ENCODE results near the gene SAMSN1. TPM values are rescaled to one million over a fixed set of nuclear protein-coding genes. Genes with fewer than 3 reads are reported as not detected.

SAMSN1 gene
- total and polyA plus RNA-seq, 9 of the 15 experiments (the other 6 are each of a cell fraction or from before 2014, with no cell fraction given) = 101 to 223 (median 159) TPM

DNA sequence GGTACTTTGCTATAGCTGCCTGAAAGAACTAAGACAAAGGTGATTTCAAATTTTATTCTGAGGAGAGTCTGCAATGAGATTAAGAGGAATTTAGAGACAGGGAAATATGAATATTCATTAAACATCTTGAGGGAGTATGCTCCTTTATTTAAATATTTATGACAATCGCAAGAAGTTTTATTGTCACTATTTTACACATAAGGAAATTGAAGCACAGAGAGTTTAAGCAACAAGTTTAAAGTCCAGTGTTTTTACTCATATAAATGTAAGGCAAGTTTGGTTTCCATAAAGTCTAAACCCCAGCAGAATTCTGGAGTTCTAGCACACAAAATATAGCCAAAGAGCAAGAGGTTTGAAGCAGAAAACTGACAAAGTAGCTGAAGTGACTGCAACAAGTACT lies 49.3 kb upstream of the SAMSN1 start:
- H2AFZ ChIP-seq (ENCODE audit: low read depth, low read length) = no peak overlapping the region
- ChIA-PET CTCF (ENCODE audit: low intra/inter-chr PET ratio) (no interaction called here), POLR2A (interaction anchor here (0.8 kb wide), 1 partner anchor 23 kb away, joined by 3 read pairs; no protein-coding TSS in a partner anchor)
- H3K36me3 ChIP-seq (ENCODE audit: control insufficient read depth, insufficient read depth, low read length) = no peaks in the 10 kb centered on the region
- no peaks in the 10 kb centered on the region for H4K20me1 ChIP-seq (replicated peaks; ENCODE audit: control insufficient read depth, insufficient read depth, low read length)
- 0 out of 2 replicates have a peak, but pooled peaks cover 3% of the 10 kb centered on the region for H3K9me3 ChIP-seq (replicated peaks; ENCODE audit: control insufficient read depth, insufficient read depth, low read depth, low read length)
- 94% methylated on average over 1 of the region's 1 CpG for WGBS (ENCODE audit: insufficient coverage, low coverage, missing lambda C conversion rate)
- in situ Hi-C loops (cut with MboI) = no loop called here
- no peaks in the 10 kb centered on the region for H3K79me2 ChIP-seq (ENCODE audit: control insufficient read depth, insufficient read depth, low read length)
- no peak overlapping the region for H3K27ac ChIP-seq (ENCODE audit: extremely low read depth, low read depth, low read length)
- intact Hi-C loops (cut with micrococcal nuclease) = no loop called here
- H3K27me3 ChIP-seq (ENCODE audit: control insufficient read depth in 2 of 2, insufficient read depth in 2 of 2, low read length in 2 of 2) = no peaks in the 10 kb centered on the region
- no peaks in the 10 kb centered on the region for H3K9me1 ChIP-seq (ENCODE audit: control insufficient read depth, insufficient read depth, low read length)
- H3K9ac ChIP-seq (ENCODE audit: insufficient read depth in 1 of 2, low read depth in 2 of 2, low read length in 2 of 2) = no peak overlapping the region
- BruUV-seq (replicated peaks) = no TSS peak
- H3K4me2 ChIP-seq (ENCODE audit: insufficient read depth, low read length) = no peak overlapping the region
- ATAC-seq (no peak), FAIRE-seq (no peak), DNase-seq (ENCODE audit: extremely low read depth in 1 of 4, low spot score in 3 of 4) (no peak)
- H3K4me3 ChIP-seq = no peak overlapping the region
- H3K4me1 ChIP-seq (replicated peaks in 1 of 2; ENCODE audit: control insufficient read depth in 2 of 2, insufficient read depth in 2 of 2, low read length in 2 of 2) = peaks cover 5 to 10% of the 10 kb centered on the region in 2 experiments; a peak in 3 of 5 replicates
- TF ChIP-seq, protein P1, sequence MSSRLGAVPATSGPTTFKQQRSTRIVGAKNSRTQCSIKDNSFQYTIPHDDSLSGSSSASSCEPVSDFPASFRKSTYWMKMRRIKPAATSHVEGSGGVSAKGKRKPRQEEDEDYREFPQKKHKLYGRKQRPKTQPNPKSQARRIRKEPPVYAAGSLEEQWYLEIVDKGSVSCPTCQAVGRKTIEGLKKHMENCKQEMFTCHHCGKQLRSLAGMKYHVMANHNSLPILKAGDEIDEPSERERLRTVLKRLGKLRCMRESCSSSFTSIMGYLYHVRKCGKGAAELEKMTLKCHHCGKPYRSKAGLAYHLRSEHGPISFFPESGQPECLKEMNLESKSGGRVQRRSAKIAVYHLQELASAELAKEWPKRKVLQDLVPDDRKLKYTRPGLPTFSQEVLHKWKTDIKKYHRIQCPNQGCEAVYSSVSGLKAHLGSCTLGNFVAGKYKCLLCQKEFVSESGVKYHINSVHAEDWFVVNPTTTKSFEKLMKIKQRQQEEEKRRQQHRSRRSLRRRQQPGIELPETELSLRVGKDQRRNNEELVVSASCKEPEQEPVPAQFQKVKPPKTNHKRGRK (tag; IDR thresholded peaks at IDR 0.05) = no peak
- TF ChIP-seq, protein P2, sequence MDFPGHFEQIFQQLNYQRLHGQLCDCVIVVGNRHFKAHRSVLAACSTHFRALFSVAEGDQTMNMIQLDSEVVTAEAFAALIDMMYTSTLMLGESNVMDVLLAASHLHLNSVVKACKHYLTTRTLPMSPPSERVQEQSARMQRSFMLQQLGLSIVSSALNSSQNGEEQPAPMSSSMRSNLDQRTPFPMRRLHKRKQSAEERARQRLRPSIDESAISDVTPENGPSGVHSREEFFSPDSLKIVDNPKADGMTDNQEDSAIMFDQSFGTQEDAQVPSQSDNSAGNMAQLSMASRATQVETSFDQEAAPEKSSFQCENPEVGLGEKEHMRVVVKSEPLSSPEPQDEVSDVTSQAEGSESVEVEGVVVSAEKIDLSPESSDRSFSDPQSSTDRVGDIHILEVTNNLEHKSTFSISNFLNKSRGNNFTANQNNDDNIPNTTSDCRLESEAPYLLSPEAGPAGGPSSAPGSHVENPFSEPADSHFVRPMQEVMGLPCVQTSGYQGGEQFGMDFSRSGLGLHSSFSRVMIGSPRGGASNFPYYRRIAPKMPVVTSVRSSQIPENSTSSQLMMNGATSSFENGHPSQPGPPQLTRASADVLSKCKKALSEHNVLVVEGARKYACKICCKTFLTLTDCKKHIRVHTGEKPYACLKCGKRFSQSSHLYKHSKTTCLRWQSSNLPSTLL (IDR thresholded peaks at IDR 0.05) = no peak
- TF ChIP-seq NBN (IDR thresholded peaks at IDR 0.05; ENCODE audit: low read depth) = no peak
- no peak for TF ChIP-seq EP300 (IDR thresholded peaks at IDR 0.05; ENCODE audit: low read length)
- no peak for TF ChIP-seq CHD1 (IDR thresholded peaks at IDR 0.05; ENCODE audit: low read length)
- TF ChIP-seq, protein P3, sequence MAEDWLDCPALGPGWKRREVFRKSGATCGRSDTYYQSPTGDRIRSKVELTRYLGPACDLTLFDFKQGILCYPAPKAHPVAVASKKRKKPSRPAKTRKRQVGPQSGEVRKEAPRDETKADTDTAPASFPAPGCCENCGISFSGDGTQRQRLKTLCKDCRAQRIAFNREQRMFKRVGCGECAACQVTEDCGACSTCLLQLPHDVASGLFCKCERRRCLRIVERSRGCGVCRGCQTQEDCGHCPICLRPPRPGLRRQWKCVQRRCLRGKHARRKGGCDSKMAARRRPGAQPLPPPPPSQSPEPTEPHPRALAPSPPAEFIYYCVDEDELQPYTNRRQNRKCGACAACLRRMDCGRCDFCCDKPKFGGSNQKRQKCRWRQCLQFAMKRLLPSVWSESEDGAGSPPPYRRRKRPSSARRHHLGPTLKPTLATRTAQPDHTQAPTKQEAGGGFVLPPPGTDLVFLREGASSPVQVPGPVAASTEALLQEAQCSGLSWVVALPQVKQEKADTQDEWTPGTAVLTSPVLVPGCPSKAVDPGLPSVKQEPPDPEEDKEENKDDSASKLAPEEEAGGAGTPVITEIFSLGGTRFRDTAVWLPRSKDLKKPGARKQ (CRISPR knock-in tag; IDR thresholded peaks at IDR 0.05) = no peak
- TF ChIP-seq ZNF217 (CRISPR knock-in tag; IDR thresholded peaks at IDR 0.05) = no peak
- TF ChIP-seq TAF9B (IDR thresholded peaks at IDR 0.05; ENCODE audit: partially characterized antibody) = no peak
- TF ChIP-seq, protein P4, sequence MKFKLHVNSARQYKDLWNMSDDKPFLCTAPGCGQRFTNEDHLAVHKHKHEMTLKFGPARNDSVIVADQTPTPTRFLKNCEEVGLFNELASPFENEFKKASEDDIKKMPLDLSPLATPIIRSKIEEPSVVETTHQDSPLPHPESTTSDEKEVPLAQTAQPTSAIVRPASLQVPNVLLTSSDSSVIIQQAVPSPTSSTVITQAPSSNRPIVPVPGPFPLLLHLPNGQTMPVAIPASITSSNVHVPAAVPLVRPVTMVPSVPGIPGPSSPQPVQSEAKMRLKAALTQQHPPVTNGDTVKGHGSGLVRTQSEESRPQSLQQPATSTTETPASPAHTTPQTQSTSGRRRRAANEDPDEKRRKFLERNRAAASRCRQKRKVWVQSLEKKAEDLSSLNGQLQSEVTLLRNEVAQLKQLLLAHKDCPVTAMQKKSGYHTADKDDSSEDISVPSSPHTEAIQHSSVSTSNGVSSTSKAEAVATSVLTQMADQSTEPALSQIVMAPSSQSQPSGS (CRISPR knock-in tag; IDR thresholded peaks at IDR 0.05) = no peak

Data from K562 (cell line).